Putamen (tissue), 1 donor: Measurements from ENCODE around the gene HIC2.
"Not testable (repeated sequence)": the region's sequence is repeated elsewhere in the genome, so short reads cannot be mapped to it uniquely, and the experiment has no call there.

ENCODE experiments used
- DNase-seq: peaks from one replicate; pipeline ENCODE4 v3.0.0-alpha.2; 2016; ENCODE audit warnings: low spot score

HIC2 gene, protein sequence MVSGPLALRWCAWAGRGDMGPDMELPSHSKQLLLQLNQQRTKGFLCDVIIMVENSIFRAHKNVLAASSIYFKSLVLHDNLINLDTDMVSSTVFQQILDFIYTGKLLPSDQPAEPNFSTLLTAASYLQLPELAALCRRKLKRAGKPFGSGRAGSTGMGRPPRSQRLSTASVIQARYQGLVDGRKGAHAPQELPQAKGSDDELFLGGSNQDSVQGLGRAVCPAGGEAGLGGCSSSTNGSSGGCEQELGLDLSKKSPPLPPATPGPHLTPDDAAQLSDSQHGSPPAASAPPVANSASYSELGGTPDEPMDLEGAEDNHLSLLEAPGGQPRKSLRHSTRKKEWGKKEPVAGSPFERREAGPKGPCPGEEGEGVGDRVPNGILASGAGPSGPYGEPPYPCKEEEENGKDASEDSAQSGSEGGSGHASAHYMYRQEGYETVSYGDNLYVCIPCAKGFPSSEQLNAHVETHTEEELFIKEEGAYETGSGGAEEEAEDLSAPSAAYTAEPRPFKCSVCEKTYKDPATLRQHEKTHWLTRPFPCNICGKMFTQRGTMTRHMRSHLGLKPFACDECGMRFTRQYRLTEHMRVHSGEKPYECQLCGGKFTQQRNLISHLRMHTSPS

DNA sequence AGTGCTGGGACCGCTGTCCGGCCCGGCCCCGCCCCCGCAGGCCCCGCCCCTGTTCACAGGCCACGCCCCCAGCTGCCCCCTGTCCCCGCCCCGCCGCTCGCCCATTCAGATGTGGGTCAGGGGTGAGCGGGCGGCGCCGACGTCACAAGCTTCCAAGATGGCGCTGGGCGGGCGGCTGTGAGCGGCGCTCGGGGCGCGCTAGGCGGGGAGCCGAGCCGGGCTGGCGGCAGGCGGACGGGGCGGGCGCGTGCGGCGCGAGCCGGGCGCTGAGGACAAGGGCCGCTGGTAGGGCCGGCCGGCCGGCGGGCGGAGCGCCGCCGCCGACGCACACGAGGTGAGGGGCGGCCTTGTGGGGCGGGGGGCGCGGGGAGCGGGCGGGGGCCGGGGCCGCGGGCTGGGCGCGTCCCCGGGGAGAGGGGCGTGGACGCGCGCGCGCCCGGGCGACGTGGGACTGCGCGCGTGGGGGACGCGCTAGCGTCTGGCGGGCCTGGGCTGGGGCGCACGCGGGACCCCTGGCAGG is at the start of gene HIC2:
Gene HIC2, plus strand, starts transcription at position 145 of the 520 bp plus-strand sequence. CDS start 25,461 bp downstream, outside the sequence.
- DNase-seq: not testable (repeated sequence)

DNA sequence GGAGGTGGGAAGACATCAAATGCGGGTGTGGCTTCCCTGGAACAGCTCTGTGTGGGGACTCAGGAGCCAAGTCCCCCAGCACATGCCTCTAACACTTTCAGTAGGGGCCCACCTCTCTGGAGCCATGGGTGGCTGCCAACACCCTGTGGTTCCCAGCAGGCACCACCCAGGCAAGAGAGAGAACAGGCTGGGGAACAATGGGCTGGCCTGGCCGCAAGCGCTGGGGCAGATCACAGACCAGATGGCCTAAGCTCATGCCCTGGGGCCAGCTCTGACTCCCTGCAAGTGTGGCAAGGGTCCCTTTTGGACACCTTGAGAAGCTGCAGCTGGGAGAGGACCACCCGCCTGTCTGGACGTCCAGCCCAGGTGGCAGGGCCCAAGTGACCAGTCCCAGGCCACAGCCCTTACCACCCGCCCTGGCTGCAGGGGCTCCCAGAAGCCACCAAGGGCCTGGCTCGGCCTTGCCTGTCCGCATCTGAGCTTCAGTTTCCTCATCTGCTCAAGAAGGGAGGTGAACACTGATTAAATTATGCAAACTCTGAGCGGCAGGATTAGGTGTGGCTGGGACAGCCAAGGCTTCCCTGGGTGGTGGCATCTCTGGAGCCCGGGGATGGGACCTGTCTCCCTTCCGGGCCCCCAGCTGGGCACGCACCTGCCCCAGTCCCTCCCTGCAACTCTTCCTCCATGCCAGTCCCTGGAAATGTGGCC is 48.4 kb upstream of the HIC2 start:
- DNase-seq: not testable (repeated sequence)

DNA sequence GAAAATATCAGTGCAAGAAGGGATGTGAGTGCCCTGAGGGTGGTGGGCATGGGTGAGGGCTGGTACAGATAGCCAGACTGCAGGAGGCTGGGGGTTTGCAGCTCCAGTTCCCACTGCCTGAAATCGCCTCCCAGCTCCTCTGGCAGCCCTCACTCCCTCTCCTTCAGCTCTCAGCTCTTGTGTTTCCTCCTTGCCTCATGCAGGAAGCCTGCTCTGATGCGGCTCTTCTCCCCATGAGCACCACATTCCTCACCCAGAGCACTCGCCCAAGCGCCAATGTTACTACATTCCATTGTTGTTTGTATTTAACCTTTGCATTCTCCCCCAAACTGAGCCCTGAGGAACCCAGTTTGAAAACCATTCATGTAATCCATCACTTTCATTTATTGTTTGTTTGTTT is 41.3 kb upstream of the HIC2 start:
- DNase-seq: not testable (repeated sequence)

DNA sequence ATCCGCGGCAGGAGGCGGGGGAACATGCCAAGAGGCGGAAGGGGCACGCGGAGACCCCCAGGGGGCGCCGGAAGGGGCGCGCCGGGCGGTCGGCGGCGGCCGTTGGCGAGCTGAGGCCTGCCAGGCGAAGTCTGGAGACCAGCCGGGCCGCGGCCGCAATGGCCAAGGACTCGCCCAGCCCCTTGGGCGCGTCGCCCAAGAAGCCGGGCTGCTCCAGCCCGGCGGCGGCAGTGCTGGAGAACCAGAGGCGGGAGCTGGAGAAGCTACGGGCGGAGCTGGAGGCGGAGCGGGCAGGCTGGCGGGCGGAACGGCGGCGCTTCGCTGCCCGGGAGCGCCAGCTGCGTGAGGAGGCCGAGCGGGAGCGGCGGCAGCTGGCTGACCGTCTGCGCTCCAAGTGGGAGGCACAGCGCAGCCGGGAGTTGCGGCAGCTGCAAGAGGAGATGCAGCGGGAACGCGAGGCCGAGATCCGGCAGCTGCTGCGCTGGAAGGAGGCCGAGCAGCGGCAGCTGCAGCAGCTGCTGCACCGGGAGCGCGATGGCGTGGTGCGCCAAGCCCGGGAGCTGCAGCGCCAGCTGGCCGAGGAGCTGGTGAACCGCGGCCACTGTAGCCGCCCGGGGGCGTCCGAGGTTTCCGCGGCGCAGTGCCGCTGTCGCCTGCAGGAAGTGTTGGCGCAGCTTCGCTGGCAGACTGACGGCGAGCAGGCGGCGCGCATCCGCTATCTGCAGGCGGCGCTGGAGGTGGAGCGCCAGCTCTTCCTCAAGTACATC is 33.3 kb upstream of the HIC2 start, which contains the start of gene RIMBP3B:
Gene RIMBP3B, plus strand, starts transcription at position 51 of the 767 bp plus-strand sequence. Its CDS starts 108 bp downstream, at position 159.
- not testable (repeated sequence) for DNase-seq

DNA sequence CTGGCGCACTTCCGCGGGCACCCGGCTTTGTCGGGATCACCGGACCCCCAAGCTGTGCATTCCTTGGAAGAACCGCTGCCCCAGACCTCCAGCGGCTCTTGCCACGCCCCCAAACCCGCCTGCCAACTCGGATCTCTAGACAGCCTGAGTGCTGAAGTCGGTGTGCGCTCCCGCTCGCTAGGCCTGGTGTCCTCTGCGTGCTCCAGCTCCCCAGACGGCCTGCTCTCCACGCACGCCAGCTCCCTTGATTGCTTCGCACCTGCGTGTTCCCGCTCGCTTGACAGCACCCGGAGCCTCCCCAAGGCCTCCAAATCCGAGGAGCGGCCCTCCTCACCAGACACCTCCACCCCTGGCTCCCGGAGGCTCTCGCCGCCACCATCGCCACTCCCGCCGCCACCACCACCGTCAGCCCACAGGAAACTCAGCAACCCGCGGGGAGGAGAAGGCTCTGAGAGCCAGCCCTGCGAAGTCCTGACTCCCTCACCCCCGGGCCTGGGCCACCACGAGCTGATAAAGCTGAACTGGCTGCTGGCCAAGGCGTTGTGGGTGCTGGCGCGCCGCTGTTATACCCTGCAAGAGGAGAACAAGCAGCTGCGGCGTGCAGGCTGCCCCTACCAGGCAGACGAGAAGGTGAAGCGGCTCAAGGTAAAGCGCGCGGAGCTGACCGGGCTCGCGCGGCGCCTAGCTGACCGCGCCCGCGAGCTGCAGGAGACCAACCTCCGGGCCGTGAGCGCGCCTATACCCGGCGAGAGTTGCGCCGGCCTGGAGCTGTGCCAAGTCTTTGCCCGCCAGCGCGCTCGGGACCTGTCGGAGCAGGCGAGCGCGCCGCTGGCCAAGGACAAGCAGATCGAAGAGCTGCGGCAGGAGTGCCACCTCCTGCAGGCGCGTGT is 32.5 kb upstream of the HIC2 start:
- DNase-seq: not testable (repeated sequence)

DNA sequence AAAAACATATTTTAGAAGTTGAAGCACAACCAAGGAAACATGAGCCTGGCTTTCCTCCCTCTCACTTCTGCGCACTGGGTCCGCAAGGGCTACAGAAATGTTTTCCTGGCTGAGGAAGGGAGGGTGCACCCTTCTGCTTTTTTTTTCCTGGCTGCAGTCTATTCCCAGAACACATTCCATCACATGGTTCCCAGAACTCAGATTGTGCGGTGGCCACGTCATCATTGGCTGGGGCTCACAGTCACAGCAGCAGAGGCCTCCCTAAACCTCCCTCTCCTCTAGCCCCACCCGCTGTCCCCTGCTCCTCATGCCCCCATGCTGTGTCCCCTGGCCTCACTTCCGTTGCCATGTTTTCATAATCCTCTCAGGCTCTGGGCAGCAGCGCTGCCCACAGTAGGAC is 27.7 kb upstream of the HIC2 start:
- not testable (repeated sequence) for DNase-seq

DNA sequence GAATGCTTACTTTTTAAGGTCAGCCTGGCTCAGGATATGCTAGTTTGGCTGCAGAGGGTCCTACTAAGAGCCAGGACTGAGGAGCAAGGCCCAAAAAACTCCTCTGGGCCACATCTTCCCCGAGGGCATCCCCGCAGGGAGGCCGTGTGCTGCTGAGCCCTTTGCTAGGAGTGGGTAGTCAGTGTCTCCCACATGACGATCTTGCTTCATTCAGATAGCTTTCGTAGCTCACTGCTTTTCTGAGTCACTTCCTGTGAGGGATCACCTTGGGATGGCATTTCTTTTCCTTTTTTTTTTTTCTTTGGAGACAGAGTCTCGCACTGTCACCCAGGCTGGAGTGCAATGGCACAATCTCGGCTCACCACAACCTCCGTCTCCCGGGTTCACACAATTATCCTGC is 27.2 kb upstream of the HIC2 start:
- DNase-seq: not testable (repeated sequence)

DNA sequence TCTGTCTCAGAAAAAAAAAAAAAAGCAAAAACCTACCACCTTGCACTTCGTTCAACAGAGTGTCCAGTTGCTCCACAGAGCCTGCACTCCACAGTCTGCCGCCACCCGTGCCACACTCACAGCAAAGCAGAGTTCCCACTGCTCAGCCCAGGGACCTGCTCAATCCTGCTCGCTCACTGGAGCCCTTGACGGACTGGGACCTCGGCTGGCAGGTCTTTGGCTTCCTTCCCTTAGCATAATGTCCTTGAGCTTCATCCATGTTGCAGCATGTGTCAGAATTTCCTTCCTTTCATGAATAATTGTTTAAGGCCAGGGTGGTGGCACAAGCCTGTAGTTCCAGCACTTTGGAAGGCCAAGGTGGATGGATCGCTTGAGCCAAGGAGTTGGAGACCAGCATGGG is 22.6 kb upstream of the HIC2 start:
- DNase-seq: not testable (repeated sequence)

DNA sequence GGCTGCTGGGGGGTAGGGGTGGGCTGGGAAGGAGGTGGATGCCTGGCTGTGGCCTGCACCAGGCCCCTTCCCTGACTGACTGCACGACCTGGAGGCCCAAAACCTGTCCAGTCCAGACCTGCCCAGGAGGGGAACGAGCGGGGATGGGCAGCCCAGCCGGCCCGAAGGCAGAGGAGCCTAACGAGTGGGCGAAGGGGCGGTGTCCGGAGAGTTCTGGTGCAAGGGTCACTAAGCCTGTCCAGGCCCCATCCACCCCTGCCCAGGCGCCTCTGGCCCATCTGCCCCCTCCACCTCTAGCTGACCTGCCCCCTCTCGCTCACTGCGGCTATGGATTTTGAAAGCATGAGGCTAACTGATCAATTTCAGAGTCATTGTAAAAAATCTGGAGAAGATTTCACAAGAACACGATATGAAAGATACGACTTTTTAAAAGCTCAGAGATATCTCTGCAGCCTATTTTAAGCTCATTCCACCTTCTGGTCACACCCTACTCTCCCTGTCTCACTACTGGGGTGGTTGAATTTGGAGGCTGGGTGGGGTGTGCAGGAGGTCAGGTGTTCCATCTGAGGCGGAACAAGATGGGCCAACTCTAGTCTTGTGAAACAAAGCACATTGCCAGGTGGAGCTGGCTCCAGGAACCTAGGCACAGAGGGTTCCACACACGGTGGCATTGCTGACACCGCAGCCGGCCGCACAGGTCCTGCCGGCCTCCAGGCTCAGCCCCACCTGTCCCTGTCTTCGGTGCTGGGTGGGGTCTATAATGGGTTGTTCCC is 15.8 kb upstream of the HIC2 start:
- not testable (repeated sequence) for DNase-seq

DNA sequence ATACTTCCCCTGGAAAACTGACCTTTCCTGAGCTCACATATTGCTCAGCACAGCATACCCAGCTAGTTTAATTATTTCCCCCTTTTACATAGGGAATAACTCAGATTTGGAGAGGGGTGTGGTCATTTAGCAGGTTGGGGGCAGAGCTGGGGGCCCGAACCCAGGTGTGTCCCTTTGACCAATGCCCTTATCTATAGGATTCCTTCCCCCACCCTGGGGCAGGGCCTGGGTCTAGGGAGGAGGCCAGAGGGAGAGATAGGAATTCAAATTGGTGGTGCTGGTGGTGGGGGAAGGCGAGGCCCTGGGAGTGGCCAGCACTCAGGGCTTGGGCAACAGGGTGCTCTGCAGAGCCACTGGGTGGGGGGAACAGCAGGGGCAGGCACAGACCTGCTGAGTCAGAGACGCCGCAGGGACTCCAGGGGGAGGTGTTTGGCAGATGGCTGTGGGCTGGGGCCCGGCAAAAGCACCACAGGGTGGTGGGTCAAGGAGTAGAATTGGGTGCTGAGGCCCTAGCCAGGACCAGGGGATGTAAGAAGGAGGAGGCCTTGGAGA is 14.3 kb upstream of the HIC2 start:
- DNase-seq: not testable (repeated sequence)

DNA sequence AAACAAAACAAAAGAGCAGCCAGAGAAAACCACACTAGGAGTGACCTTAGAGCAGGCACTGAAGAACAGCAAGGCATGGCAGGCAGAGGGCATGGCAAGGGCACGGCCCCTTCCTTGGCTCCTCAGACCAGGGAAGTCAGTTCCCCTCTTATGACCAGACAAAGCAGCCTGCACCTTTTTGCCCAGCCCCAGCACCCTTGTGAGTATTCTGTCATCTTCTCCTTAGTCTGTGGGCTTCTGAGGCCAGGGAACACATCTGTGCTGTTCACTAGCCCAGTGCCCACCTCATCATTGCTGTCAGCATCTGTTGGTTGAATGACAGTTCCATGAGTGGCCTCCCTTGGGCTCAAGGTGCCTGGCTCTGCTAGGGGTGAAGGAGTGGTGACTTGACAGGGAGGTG is 10.0 kb upstream of the HIC2 start:
- not testable (repeated sequence) for DNase-seq

DNA sequence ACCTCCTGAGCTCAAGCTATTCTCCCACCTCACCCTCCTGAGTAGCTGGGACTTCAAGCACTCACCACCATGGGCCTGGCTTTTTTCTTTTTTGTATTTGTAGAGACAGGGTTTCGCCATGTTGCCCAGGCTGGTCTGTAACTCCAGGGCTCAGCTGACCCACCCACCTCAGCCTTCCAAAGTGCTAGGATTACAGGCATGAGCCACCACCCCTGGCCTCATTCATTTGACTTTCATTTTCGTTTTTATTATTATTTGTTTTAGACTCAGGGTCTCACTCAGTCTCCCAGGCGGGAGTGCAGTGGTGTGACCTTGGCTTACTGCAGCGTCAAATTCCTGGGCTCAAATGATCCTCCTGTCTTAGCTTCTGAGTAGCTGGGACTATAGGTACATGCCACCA is 9.4 kb upstream of the HIC2 start:
- DNase-seq: not testable (repeated sequence)

DNA sequence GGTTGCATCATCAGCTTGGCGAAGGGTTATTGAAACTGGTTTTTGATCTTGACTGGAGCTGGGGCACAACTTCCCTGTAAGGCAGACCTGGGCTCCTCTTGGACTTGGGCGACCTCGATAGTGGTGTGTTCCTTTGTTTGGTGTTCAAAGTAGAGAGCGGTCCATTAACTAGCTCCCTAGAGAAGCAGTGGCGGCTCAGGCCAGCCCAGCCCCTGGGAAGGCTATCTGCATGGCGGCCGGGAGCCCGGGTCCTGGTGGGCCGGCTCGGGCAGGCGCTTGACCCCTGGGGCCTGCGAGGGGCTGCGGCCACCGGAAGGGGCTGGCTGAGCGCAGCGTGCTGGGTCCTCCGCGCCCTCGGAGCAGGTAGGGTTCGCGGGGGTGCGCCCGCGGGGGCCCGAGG is 796 bp upstream of the HIC2 start:
- not testable (repeated sequence) for DNase-seq

DNA sequence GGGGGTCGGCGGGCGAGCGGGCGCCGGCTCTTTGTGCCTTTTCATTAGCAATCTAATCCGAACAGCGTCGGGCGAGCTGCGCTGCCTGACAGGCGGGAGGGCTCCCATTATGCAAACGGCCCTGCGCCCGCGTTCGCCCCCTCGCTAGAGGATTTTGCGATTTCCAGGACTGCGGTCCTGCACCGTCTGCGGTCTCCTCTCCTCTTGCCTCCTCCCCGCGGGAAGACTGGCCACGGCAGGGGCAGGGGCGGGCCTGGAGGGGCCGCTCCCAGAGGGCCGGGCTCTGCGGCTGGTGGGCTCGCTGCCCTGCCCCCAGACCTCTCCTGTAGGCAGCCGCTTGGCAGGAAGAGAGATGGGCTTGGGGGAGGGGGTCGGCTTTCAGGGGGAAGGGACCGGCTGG is 682 bp downstream of the HIC2 start:
- not testable (repeated sequence) for DNase-seq

DNA sequence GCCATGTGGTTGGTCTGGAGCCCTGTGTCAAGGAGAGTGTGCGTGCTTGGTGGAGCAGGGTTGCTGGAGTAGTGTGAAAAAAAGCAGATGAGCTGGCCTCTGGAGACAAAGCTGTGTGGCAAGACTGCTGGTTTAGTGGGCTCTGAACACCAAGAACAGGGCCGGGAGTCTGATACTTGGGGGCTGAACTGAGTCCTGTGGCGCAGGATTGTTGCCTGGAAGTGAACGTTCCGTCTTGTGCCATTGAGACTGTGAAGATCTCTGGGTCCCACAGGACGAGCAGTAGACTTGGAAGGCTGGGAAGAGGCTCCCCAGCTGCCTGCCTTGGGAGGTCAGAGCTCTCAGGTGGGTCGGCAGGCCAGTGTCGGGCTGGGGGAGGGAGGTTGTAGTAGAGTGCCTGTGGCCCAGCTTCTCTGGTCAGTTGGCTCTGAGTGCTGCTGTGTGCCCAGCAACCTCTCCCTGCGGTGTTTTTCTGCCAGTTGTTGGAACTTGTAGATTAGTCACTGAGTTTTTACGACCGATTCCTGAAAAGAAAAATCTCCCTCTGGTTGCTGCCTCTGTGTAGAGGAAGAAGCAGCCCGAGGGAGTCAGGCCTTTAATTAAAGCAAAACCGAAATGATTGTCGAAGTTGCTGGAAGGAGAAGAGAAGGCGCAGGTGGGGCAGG is 1.9 kb downstream of the HIC2 start:
- not testable (repeated sequence) for DNase-seq

DNA sequence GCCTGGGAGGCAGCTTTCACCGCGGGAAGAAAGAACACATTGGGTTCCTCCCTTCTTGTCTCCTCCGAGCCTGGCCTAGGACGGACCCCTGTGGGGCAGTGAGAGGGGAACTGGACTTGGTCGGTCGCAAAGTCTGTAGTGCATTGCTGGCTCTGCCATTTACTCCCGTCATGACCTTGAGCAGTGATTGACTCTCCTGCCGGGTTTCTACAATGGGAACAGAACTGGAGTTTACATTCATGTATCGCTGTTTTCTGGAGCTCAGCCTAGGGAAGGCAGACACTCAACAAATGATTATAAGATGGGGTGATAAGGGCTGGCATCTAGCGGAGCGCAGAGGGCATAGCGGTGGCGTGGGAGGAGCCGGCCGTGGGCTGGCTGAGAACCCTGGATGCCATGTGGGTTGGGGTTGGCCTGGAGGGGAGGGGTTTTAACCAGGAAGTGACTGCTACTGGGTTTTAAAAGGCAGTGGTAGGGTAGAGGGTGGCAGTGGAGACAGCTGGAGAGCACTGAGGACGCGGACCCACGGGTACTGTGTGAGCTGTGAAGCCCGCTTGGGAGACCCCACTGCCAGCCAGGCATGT is 3.1 kb downstream of the HIC2 start:
- DNase-seq: not testable (repeated sequence)

DNA sequence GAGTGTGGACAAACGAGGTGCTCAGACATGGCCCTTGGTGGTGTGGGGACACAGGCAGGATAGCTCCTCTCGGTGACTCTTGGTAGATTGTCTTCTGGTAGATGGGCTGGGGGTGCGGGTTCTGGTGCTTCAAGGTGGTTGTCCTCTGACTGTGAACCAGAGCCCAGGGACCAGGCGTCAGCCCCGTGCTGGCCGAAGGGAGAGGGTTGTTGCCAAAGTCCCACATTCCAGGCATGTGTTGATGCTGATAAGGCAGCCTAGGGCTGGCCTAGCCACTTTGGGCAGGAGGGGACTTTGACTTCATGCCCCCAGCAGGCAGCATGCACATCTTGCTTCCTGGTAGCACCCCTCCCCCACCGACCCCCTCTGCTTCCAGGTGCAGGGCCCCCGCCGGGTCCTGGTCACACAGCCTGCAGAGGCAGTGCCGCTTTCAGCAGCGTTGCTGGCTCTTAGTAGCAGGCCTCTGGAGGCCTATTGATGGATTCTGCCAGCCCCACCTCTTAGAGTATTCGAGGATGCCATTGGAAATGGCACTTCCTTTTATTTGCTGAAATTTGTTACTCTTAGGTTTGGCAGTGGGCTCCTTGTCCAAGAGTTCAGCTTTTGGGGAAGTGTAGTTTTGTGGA is 7.0 kb downstream of the HIC2 start:
- DNase-seq: not testable (repeated sequence)
